HepG2 (cell line): ENCODE data around the gene TPI1. TPM values are rescaled to one million over a fixed set of nuclear protein-coding genes. Genes with fewer than 3 reads are reported as not detected.

Experiments
- FIP1L1 ChIP-seq: fragments of 200-400 bp; formaldehyde crosslinking; IDR thresholded peaks from 2 replicates; pipeline ENCODE4 v1.6.1; 2018; ENCODE audit warnings: low read depth, mild to moderate bottlenecking, low read length, moderate library complexity, borderline replicate concordance; ENCODE audit not compliant: insufficient read depth
- JDP2 ChIP-seq: sonication (generic); formaldehyde crosslinking; IDR thresholded peaks from 2 replicates; pipeline ENCODE4 v1.8.1; 2022; ENCODE audit warnings: missing genetic modification reagents, borderline replicate concordance
- NKX3-1 ChIP-seq: sonication (generic); formaldehyde crosslinking; IDR thresholded peaks from 2 replicates; pipeline ENCODE4 v1.5.0; 2020; ENCODE audit warnings: missing genetic modification reagents
- RELA ChIP-seq: sonication (generic); formaldehyde crosslinking; IDR thresholded peaks from 2 replicates; pipeline ENCODE4 v1.4.0; 2020; ENCODE audit warnings: missing genetic modification reagents
- SAFB2 ChIP-seq: sonication (generic); formaldehyde crosslinking; IDR thresholded peaks from 2 replicates; pipeline ENCODE4 v1.5.1; 2020; ENCODE audit warnings: missing genetic modification reagents, low read depth, mild to moderate bottlenecking, borderline replicate concordance
- SALL1 ChIP-seq: sonication (generic); formaldehyde crosslinking; IDR thresholded peaks from 2 replicates; pipeline ENCODE4 v1.8.0; 2022; ENCODE audit warnings: mild to moderate bottlenecking, missing genetic modification reagents
- SNAI1 ChIP-seq: sonication (generic); formaldehyde crosslinking; IDR thresholded peaks from 2 replicates; pipeline ENCODE4 v1.5.0; 2020; ENCODE audit warnings: mild to moderate bottlenecking, missing genetic modification reagents, borderline replicate concordance
- TSC22D2 ChIP-seq: sonication (generic); formaldehyde crosslinking; IDR thresholded peaks from 2 replicates; pipeline ENCODE4 v1.5.1; 2020; ENCODE audit warnings: missing genetic modification reagents, mild to moderate bottlenecking, borderline replicate concordance
- U2AF1 ChIP-seq: fragments of 200-400 bp; formaldehyde crosslinking; optimal IDR thresholded peaks from 2 replicates; pipeline ENCODE3; 2017; ENCODE audit warnings: mild to moderate bottlenecking, low read depth, low read length
- ZFP36L1 ChIP-seq: sonication (generic); formaldehyde crosslinking; IDR thresholded peaks from 2 replicates; pipeline ENCODE4 v1.8.0; 2022; ENCODE audit warnings: mild to moderate bottlenecking, missing genetic modification reagents, moderate library complexity
- ZNF329 ChIP-seq: sonication (generic); formaldehyde crosslinking; IDR thresholded peaks from 2 replicates; pipeline ENCODE4 v1.9.0; 2021; ENCODE audit warnings: low read depth, mild to moderate bottlenecking, missing genetic modification reagents
- ZNF703 ChIP-seq: sonication (generic); formaldehyde crosslinking; IDR thresholded peaks from 2 replicates; pipeline ENCODE4 v1.5.1; 2020; ENCODE audit warnings: missing genetic modification reagents, mild to moderate bottlenecking, moderate library complexity, borderline replicate concordance
- ZNF75D ChIP-seq: sonication (generic); formaldehyde crosslinking; IDR thresholded peaks from 2 replicates; pipeline ENCODE4 v1.8.1; 2023; ENCODE audit warnings: missing genetic modification reagents, mild to moderate bottlenecking, borderline replicate concordance
- ZNF841 ChIP-seq: sonication (generic); formaldehyde crosslinking; IDR thresholded peaks from 2 replicates; pipeline ENCODE4 v1.8.1; 2023; ENCODE audit warnings: missing genetic modification reagents, borderline replicate concordance
- ZSCAN9 ChIP-seq: IDR thresholded peaks from 2 replicates; pipeline ENCODE4 v1.6.1; 2016; ENCODE audit warnings: borderline replicate concordance
- polyA plus RNA-seq, 8 experiments: library from polyadenylated mRNA; depleted of rRNA in 3 of 8; stranded (reverse) in 7 of 8; unstranded in 1 of 8; fragments of >200 nt; fragmentation: Illumina TruSeq in 4 of 8; extraction: Trizol in 4 of 8; gene quantifications; 2 replicates each; pipeline versions ENCODE4 v1.2.1 to v1.2.3, GENCODE V29; 2011 to 2016; ENCODE audit warnings: low read depth in 4 of 8, missing spikeins in 1 of 8, mixed read lengths in 1 of 8; ENCODE audit not compliant: insufficient read depth in 1 of 8
- total RNA-seq, 5 experiments: library from RNA; depleted of rRNA; stranded (reverse); fragments of >200 nt; fragmentation: Illumina TruSeq; extraction: Trizol; gene quantifications; 2 replicates each; pipeline ENCODE4 v1.2.3, GENCODE V29; 2016; ENCODE audit warnings: low read depth in 1 of 5
- TF ChIP-seq, protein P1 (sequence below): sonication (generic); formaldehyde crosslinking; IDR thresholded peaks from 2 replicates; pipeline ENCODE4 v1.4.0; 2020; ENCODE audit warnings: missing genetic modification reagents
- TF ChIP-seq, protein P2 (sequence below): sonication (generic); formaldehyde crosslinking; IDR thresholded peaks from 2 replicates; pipeline ENCODE4 v1.5.0; 2020; ENCODE audit warnings: mild to moderate bottlenecking, missing genetic modification reagents, borderline replicate concordance
- TF ChIP-seq, protein P3 (sequence below): sonication (generic); formaldehyde crosslinking; IDR thresholded peaks from 2 replicates; pipeline ENCODE4 v1.4.0; 2020; ENCODE audit warnings: low read depth, mild to moderate bottlenecking, missing genetic modification reagents

Gene TPI1
- total and polyA plus RNA-seq, 2 of the 13 experiments (the other 11 are each of a cell fraction or from before 2014, with no cell fraction given) = 945 to 2,535 TPM

DNA sequence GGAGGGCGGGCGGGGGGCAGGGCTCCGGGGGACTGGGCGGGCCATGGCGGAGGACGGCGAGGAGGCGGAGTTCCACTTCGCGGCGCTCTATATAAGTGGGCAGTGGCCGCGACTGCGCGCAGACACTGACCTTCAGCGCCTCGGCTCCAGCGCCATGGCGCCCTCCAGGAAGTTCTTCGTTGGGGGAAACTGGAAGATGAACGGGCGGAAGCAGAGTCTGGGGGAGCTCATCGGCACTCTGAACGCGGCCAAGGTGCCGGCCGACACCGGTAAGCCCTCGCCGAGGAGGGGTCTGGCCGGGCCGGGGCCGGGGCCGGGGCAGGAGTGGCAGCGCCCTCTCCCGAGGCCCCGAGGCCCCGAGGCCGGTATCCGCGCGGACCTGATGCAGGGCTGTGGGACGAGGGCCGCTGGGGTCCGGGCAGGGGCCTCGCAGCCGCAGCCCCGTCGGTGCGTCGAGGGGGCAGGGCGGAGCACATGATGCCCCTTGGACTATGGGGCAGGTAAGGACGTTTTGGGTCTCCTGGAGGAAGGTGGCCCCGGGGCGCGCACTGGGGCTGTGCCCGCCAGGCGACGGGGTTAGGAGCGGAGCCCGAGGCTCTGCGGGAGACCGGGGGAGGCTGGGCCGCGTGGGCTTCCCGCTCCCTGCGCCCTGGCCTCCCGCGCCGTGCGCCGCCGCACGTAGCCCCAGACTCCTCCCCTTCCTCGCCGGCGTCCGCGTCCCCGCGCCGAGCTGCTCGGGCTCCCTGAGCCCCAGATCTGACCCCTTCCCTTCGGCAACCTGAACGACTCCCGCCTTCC, at the start of gene TPI1 (continued):
- TF ChIP-seq ZSCAN9 (CRISPR knock-in tag) (peak; percentile 75), ZNF841 (CRISPR knock-in tag) (no peak; the same call in 1 of the 2 replicates), ZFP36L1 (CRISPR knock-in tag) (0 out of 2 replicates have a peak, but pooled peaks have one; percentile 40), RELA (CRISPR knock-in tag) (no peak), SAFB2 (no peak; the same call in 1 of the 2 replicates), SNAI1 (CRISPR knock-in tag) (0 out of 2 replicates have a peak, but pooled peaks have one; percentile 52), FIP1L1 (no peak), JDP2 (no peak), NKX3-1 (CRISPR knock-in tag) (0 out of 2 replicates have a peak, but pooled peaks have one; percentile 31), TSC22D2 (peak; percentile 74; the same call in 1 of the 2 replicates), U2AF1 (no peak), SALL1 (peak; percentile 78), ZNF75D (CRISPR knock-in tag) (no peak), ZNF329 (CRISPR knock-in tag) (0 out of 2 replicates have a peak, but pooled peaks have one; percentile 30), ZNF703 (CRISPR knock-in tag) (peak; percentile 91; the same call in 1 of the 2 replicates)
- TF ChIP-seq, protein P1, sequence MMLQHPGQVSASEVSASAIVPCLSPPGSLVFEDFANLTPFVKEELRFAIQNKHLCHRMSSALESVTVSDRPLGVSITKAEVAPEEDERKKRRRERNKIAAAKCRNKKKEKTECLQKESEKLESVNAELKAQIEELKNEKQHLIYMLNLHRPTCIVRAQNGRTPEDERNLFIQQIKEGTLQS (CRISPR knock-in tag) = no peak; the same call in 1 of the 2 replicates
- TF ChIP-seq, protein P2, sequence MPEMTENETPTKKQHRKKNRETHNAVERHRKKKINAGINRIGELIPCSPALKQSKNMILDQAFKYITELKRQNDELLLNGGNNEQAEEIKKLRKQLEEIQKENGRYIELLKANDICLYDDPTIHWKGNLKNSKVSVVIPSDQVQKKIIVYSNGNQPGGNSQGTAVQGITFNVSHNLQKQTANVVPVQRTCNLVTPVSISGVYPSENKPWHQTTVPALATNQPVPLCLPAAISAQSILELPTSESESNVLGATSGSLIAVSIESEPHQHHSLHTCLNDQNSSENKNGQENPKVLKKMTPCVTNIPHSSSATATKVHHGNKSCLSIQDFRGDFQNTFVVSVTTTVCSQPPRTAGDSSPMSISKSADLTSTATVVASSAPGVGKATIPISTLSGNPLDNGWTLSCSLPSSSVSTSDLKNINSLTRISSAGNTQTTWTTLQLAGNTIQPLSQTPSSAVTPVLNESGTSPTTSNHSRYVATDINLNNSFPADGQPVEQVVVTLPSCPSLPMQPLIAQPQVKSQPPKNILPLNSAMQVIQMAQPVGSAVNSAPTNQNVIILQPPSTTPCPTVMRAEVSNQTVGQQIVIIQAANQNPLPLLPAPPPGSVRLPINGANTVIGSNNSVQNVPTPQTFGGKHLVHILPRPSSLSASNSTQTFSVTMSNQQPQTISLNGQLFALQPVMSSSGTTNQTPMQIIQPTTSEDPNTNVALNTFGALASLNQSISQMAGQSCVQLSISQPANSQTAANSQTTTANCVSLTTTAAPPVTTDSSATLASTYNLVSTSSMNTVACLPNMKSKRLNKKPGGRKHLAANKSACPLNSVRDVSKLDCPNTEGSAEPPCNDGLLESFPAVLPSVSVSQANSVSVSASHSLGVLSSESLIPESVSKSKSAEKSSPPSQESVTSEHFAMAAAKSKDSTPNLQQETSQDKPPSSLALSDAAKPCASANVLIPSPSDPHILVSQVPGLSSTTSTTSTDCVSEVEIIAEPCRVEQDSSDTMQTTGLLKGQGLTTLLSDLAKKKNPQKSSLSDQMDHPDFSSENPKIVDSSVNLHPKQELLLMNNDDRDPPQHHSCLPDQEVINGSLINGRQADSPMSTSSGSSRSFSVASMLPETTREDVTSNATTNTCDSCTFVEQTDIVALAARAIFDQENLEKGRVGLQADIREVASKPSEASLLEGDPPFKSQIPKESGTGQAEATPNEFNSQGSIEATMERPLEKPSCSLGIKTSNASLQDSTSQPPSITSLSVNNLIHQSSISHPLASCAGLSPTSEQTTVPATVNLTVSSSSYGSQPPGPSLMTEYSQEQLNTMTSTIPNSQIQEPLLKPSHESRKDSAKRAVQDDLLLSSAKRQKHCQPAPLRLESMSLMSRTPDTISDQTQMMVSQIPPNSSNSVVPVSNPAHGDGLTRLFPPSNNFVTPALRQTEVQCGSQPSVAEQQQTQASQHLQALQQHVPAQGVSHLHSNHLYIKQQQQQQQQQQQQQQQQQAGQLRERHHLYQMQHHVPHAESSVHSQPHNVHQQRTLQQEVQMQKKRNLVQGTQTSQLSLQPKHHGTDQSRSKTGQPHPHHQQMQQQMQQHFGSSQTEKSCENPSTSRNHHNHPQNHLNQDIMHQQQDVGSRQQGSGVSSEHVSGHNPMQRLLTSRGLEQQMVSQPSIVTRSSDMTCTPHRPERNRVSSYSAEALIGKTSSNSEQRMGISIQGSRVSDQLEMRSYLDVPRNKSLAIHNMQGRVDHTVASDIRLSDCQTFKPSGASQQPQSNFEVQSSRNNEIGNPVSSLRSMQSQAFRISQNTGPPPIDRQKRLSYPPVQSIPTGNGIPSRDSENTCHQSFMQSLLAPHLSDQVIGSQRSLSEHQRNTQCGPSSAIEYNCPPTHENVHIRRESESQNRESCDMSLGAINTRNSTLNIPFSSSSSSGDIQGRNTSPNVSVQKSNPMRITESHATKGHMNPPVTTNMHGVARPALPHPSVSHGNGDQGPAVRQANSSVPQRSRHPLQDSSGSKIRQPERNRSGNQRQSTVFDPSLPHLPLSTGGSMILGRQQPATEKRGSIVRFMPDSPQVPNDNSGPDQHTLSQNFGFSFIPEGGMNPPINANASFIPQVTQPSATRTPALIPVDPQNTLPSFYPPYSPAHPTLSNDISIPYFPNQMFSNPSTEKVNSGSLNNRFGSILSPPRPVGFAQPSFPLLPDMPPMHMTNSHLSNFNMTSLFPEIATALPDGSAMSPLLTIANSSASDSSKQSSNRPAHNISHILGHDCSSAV (CRISPR knock-in tag) = no peak
- TF ChIP-seq, protein P3, sequence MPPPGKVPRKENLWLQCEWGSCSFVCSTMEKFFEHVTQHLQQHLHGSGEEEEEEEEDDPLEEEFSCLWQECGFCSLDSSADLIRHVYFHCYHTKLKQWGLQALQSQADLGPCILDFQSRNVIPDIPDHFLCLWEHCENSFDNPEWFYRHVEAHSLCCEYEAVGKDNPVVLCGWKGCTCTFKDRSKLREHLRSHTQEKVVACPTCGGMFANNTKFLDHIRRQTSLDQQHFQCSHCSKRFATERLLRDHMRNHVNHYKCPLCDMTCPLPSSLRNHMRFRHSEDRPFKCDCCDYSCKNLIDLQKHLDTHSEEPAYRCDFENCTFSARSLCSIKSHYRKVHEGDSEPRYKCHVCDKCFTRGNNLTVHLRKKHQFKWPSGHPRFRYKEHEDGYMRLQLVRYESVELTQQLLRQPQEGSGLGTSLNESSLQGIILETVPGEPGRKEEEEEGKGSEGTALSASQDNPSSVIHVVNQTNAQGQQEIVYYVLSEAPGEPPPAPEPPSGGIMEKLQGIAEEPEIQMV (CRISPR knock-in tag) = no peak
